GM18517 (cell line): ENCODE data around the gene PIP5K1A.
"Not testable (repeated sequence)": the region's sequence is repeated elsewhere in the genome, so short reads cannot be mapped to it uniquely, and the experiment has no call there.

ENCODE experiments used
- ATAC-seq: cut with Tn5 transposase; IDR thresholded peaks from one replicate; pipeline ENCODE4 v1.9.1; 2021; ENCODE audit warnings: mild to moderate bottlenecking, moderate library complexity; ENCODE audit not compliant: unreplicated experiment

Gene PIP5K1A

DNA sequence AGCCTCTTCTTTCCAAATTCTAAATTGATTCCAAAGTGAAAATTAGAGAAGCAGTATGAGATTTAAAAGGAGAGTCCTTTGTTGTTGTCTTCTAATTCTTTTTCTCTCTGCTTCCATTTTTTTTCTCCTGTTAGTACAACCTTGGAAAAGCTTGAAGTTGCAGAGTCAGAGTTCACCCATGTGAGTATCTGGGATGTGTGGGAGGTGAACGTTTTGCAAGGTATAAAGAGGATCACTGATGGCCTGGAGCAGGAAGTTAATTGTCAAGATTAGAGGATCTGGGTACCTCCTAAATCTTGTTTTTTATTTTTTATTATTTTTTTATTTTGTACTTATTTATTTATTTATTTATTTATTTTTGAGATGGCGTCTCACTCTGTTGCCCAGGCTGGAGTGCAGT is 48.4 kb downstream of the PIP5K1A start:
- no peak for ATAC-seq

DNA sequence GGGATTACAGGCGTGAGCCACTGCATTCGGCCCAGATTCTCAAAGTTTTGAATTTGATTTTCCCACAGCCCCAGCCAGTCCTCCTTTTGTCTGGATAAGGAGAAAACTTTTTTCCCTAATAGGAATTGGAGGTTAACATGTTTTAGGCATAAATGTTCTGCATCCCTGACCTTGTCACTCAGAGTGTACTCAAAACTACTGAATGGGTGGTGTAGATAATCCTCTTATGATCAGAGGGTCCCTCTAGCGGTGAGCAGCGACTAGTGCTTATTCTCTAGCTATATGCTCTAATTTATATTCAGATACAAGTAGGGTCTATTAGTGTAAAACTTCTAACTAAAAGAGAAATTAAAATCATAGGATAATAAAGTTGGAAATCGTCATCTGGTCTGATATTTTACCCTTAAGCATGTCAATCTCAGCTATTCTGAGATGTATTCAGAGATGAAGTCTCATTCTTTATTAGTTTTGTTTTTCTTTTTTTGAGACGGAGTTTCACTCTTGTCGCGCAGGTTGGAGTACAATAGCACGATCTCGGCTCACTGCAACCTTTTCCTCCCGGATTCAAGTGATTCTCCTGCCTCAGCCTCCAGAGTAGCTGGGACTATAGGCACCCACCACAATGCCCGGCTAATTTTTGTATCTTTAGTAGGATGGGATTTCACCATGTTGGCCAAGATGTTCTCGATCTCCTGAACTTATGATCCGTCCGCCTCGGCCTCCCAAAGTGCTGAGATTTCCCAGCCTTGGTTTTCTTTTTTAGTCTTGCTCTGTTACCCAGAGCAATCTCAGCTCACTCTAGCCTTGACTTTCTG is 53.5 kb downstream of the PIP5K1A start:
- no peak for ATAC-seq

DNA sequence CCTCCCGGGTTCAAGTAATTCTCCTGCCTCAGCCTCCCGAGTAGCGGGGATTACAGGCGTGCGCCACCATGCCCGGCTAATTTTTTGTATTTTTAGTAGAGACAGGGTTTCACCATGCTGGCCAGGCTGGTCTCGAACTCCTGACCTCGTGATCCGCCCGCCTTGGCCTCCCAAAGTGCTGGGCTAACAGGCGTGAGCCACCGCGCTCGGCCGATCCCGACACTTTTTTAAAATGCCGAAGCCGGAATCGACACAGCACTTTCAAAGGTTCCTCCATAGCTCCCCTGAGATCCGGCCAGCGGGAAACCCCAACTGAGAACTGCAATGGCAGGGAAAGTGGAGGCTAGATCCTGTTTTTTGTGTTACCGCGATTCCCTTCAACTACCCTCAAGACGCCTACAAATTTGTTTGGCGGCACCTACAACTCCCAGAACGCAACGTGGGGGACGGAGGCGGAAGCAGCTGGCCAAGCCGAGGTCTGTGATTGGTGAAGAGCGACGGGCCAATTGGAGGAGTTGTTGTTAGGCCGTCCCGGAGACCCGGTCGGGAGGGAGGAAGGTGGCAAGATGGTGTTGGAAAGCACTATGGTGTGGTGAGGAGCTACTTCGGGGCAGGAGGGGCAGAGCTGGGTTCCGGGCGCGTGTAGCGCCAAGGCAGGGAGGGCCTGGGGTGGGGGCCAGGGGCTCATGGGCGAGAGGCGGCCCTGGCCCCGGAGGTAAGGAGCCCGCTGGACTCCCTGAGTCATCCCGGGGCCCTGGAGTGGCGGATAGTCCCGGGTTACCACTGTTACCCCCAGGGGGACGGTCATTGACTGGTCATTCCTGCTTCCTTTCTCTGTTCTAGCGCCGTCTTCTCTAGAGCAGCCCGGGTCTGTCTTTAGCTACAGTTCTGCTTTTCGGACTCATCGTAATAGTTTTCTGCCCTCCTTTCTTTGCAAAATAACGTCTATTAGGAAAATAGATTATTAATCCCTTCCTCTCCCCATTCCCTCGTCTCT is 56.2 kb downstream of the PIP5K1A start, which contains the start of gene PSMD4:
TSS of gene PSMD4 (plus strand) at position 518 of the 997 bp plus-strand sequence. CDS start at position 567, 49 bp downstream.
- ATAC-seq = peak; percentile 95

DNA sequence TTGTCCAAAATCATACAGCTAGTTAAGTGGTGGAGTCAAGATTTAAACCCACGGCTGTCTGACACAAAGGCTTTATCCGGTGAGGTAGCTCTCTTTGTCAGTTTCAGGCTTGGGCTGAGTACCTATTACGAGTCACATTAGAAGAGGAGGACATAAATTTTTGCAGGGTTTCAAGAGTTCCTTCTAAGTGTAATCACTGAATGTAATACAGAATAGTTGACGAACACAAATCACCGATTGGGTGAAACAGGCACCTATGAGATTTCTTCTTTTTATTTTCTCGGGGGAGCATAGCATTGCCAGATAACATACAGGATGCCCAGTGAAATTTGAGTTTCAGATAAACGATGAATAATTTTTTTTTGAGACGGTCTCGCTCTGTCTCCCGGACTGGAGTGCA is 57.0 kb downstream of the PIP5K1A start:
- ATAC-seq = no peak

DNA sequence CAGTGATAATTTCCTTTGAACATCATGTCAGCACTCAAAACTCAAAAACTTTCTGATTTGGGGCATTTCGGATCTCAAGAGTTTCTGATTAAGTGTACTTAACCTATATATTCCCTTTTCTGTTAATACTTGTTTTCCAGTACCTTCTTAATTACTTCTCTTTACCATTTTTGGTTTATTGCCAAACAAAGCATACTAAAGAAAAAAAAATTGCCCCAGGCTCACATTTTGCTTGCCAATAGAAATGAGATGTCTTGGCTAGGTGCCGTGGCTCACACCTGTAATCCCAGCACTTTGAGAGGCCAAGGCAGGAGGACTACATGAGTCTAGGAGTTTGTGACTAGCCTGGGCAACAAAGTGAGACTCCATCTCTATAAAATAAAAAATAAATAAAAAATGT is 61.0 kb downstream of the PIP5K1A start:
- ATAC-seq = no peak

DNA sequence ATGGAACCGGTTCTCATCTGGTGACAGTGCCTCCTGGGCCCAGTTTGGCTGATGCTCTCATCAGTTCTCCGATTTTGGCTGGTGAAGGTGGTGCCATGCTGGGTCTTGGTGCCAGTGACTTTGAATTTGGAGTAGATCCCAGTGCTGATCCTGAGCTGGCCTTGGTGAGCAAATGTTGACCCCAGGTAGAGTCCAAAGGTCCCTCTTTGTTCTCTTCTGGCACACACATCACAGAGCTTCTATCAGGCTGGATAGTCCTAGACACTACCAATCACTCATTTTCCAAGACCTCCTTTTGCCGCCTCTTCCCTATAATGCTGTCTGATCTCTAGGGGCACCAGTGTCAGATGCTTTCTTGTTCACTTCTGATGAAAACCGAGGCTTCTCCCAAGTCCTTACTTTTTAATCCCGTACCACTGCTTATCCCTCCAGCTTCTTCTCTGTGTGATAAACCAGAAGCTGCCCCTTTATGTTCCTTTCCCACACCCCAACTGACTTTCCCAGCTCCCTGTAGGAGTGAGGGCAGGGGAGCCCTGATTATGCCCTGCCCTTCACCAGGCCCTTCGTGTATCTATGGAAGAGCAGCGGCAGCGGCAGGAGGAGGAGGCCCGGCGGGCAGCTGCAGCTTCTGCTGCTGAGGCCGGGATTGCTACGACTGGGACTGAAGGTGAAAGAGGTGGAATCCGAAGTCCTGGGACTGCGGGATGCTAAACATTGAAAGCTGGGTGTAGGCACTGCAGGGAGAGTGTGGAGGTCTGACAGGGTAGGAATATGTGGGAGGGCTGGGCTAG is 67.3 kb downstream of the PIP5K1A start:
- ATAC-seq = no peak

DNA sequence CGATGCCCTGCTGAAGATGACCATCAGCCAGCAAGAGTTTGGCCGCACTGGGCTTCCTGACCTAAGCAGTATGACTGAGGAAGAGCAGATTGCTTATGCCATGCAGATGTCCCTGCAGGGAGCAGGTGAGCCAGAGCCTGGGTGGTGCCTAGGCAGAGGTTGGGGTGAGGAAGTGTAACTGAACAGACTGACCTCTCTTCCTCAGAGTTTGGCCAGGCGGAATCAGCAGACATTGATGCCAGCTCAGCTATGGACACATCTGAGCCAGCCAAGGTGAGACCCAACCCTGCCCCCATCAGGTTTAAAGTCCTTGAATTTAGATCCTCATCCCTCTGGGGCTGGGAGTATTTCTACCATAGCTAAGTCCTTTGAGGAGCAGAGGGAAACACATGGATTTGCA is 68.0 kb downstream of the PIP5K1A start:
- no peak for ATAC-seq

DNA sequence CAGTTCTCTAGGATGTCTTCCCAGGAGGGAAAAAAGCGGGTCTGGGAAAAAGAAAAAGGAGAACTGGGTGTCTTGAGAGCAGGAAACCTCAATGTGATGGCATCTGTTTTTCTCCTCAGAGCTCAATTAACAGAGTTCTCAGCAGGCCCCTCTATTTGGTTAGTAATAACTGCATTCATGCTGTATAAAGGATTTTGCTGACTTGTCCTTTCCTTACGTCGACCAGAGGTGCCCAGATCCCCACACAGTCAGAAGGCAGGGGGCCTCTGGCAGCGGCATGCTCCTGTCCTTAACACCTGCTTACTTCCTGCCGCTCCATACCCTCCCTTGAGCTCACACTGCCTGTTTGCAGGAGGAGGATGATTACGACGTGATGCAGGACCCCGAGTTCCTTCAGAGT is 68.5 kb downstream of the PIP5K1A start:
- ATAC-seq = no peak

DNA sequence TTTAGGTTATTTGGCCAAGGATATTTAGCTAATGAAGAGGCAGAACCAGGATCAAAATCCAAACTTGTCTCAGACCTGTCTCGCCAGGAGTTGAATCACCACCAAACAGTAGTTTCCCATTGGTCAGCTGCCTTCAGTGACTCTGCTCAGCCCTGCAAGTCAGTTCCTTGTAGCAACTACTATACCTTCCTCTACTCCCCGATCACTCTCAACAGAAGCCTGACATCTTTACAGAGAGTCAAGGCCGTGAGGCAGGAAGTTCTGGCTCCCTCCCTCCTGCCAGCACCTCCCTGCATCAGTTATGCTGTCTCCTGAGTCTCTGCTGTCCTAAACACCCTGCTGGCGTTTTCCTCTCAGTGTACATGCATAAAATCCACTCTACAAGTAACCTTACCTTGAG is 69.4 kb downstream of the PIP5K1A start:
- no peak for ATAC-seq

DNA sequence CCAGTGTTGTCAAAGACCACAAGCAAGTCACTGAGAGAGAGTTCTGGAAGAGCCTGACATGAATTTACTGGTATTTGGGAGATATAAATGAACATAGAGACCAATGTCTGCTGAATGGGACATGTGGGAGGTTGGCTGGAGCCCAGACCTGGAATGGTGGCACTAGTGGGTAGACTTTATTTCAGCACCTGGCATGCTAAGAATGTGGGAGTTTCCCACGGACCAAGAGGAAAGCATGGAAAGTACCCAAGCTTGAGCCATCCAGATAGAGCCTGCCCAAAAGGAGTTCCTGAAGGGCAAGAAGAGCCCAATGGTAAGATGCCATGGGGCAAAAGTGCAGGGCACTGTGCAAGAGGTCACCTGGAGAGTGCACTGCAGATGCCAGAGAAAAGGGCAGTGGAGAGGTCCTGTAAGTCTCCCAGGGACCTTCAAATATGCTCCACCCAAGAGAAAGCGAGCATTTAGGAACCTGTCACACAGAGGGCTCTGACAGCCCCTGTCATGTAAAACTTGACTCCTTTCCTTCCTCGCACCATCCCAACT is 75.6 kb downstream of the PIP5K1A start:
- no peak for ATAC-seq

DNA sequence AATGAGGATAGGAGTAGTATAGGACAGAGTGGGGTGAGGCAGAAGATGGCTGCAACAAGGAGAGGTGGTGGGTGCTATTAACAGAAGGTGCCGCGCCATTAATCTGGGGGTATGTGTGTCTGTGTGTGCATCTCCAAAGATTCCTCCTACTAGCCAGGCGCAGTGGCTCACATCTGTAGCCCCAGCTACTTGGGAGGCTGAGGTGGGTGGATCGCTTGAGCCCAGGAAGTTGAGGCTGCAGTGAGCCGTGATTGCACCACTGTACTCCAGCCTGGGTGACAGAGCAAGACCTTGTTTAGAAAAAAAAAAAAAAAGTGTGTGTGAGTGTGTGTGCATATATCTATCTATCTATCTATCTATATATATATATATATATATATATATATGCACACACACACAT is 77.0 kb downstream of the PIP5K1A start:
- ATAC-seq = not testable (repeated sequence)

DNA sequence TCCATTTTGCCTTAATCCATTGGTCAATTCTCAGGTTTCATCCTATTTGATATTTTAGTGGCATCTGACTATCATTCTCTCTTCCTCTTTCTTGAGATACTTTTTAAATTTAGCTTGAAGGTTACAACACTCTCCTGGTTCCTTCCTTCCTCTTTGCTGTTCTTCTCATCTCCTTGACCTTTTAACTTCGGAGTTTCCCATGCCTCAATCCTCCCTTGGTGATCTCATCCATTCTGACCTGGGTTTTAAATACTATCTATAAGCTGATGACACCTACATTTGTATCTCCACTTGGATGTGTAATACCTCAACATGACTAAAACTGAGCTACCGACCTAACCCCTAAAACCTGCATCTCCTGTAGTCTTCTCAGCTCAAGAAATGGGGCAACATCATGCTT is 78.9 kb downstream of the PIP5K1A start:
- ATAC-seq = no peak

DNA sequence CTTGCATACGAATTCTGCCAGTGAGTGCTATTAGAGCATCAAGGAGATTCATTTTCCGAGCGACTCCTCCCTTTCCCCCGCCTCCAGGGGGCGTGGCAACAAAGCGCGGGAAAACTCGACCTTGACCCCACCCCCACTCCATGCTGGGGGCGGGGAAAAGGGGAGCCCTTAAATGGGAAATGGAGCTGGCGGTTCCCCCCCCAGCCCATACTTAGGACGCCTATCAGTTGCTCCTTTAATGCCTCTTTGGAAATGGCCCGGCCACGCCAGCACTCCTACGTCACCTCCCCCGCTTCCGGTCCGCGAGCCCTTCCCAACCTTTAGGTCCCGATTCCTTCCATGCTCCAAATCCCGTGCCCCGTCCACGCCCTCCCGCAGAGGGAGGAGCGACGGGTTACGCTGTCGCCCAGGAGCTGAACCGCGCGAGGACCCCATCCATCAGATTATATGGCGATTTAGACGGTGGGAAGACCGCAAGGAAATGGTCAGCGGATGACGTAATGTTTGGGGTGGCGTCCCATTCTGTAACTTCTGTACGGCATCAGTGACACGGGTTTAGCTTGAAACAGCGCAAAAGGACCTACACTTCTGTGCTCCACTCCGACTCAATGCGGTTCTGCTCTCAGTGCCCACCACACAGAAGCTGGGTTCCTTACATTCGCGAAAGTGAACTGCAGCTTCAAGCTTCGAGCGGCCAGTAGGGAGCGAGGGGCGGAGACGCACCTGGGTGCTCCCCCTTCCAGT is 83.0 kb downstream of the PIP5K1A start:
- ATAC-seq = peak; percentile 40

DNA sequence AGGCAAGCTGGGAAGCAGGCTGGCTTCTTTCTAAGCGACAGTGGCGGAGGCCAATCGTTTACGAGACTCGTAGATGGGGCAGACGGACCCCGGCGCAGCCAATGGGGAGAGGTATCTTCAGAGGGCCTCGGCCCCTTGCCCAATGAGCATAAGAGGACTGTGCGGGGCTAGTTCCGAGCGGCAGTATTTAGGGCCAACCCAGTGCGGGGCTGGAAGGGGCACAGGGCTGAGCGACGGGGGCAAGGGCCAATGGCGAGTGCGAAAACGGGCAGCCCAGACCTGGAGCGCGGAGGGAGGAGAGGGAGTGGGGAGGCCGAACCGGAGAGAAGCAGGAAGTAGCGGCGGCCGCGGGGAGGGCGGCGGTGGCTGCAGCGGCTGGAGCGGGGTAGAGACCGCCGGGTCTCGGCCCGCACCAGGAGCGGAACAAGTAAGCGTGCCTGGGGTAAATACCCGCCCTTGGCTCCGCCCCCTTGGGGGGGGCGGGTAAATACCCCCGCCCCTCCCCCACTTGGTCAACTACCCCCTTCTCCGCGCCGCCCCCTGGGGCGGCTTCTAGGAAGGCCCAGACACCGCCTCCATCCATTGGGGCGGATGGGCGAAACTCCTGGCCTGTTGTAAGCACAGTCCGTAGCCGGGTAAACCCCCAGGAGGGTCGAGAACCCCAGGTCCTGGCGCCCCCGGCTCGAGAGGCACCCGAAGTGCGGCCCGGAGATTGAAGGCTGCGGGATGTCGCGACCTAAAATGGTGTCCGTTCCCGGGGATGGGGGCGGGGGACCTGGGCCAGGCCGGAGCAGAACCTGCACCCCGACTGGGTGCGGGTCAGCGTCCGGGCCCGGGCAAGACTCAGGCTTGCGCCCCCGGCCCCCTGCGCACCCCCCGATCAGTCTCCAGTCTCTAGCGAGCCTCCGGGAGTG is 83.9 kb downstream of the PIP5K1A start, which contains the start of gene ZNF687:
TSS of gene ZNF687 (plus strand) at position 331 of the 914 bp plus-strand sequence. CDS start 3,993 bp downstream, outside the sequence.
- peak; percentile 86 for ATAC-seq

DNA sequence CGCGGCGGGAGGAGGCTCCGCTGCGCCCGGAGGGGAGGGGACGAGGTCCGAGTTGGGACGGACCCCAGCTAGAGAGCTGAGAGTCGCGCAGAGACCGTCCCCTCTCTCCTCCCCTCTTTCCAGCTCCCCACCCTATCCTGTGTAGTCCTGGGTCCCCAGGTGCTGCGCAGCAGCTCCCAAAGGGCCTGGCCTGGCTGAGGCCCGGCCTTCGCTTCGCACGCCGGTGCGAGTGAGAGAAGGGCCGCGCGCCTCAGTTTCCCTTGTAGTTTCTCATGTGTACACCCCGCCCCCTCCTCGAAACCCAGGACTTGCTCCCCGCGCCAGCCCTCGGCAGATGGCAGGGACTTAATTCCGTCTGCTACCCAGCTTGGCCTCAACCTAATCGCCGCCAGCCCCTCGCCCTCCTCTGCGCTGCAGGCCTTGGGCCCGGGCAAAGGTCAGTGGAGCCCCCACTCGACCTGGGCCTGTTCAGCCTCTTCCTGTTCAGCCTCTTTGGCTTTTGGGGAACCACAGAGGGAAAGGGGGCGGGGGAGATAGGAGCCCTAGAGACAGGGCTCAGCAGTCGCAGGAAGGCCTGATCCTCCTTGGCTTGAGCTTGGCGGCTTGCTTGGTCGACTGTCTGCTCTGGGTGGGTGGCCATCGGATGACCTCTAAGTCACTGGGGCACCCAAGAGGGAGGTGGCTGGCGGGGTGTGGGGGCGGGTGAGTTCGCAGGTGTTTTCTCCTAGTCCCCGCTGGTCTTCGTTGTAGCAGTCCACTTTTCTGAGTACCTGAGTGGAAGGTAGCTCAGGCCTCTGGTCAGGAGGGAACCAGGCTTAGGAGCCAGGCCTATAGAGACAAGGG is 84.8 kb downstream of the PIP5K1A start:
- ATAC-seq = no peak

DNA sequence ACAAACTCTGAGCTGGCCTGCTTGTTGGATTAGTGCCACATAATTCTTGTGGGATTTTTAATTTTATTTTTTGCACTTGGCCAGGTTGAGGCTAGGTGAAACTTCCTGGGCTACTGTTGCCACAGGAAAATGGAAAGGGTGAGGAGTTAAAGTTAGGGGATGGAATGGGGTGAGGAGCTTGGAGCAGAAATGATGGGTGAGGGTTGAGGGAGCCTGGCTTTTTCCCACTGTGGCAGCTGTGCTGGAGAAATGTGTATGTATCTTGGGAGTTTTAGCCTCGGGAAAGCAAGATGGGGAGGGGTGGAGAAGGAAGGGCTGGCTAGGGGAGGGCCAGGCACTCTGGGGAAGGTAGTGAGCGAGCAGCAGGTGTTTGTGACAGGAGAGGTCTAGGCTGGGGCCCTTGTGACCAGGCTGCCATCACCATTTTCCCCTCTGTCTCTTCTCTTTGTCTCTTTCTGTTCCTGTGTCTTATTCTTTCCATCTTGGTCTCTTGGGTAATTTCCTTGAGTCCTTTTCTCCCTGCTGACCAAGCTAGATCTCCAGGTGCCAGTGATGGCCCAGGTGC is 85.7 kb downstream of the PIP5K1A start:
- no peak for ATAC-seq

DNA sequence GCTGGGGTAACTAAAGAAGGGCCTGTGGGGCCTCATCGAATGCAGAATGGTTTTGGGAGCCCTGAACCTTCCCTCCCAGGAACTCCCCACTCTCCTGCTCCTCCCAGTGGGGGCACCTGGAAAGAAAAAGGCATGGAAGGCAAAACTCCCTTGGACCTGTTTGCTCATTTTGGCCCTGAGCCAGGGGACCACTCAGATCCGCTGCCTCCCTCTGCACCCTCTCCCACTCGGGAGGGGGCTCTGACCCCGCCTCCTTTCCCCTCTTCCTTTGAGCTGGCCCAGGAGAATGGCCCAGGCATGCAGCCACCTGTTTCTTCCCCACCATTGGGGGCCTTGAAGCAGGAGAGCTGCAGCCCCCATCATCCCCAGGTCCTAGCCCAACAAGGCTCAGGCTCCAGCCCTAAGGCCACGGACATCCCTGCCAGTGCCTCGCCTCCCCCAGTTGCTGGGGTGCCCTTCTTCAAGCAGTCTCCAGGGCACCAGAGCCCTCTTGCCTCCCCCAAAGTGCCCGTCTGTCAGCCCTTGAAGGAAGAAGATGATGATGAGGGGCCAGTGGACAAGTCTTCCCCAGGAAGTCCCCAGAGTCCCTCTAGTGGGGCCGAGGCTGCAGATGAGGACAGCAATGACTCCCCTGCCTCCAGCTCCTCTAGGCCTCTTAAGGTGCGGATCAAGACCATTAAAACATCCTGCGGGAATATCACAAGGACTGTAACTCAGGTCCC is 88.4 kb downstream of the PIP5K1A start:
- no peak for ATAC-seq
